Breast epithelium (tissue), 4 donors: ENCODE results near the gene ZIC2. TPM values are rescaled to one million over a fixed set of nuclear protein-coding genes. Genes with fewer than 3 reads are reported as not detected.

Experiments used
- DNase-seq, 2 donors: peaks; one replicate each; pipeline ENCODE4 v3.0.0-alpha.2; 2019; ENCODE audit warnings: low spot score in 2 of 2
- H3K27ac ChIP-seq, 2 donors: fragments of 200-600 bp; sonication (generic) in 1 of 2; one replicate each; pipeline ENCODE4 v1.5.1; 2016 to 2019; ENCODE audit warnings: mild to moderate bottlenecking in 1 of 2
- H3K27me3 ChIP-seq, 2 donors: fragments of 200-600 bp; sonication (generic) in 1 of 2; one replicate each; pipeline versions ENCODE4 v1.5.1 to v1.6.0; 2017 to 2019; ENCODE audit warnings: control low read depth in 1 of 2, mild to moderate bottlenecking in 1 of 2
- H3K36me3 ChIP-seq: fragments of 200-600 bp; one replicate; pipeline ENCODE4 v1.5.1; 2019
- H3K4me1 ChIP-seq, 2 donors: fragments of 200-600 bp; sonication (generic); one replicate each; pipeline ENCODE4 v1.5.1; 2016 to 2019; ENCODE audit warnings: control low read depth in 1 of 2
- H3K4me3 ChIP-seq, 3 donors: fragments of 200-600 bp; sonication (generic); 1 replicate in 2 of 3; 2 replicates in 1 of 3; pipeline ENCODE4 v1.5.1; 2016 to 2019; ENCODE audit warnings: mild to moderate bottlenecking in 3 of 3, moderate library complexity in 2 of 3
- H3K9me3 ChIP-seq, 2 donors: fragments of 200-600 bp; sonication (generic) in 1 of 2; one replicate each; pipeline ENCODE4 v1.5.1; 2016 to 2019; ENCODE audit warnings: control low read depth in 1 of 2
- CTCF ChIP-seq, 3 donors: fragments of 450-650 bp; IDR thresholded peaks; one replicate each; pipeline ENCODE4 v1.5.1; 2016 to 2017; ENCODE audit warnings: antibody characterized with exemption in 3 of 3, mild to moderate bottlenecking in 3 of 3, moderate library complexity in 3 of 3
- POLR2A ChIP-seq: fragments of 450-650 bp; IDR thresholded peaks from one replicate; pipeline ENCODE4 v1.6.1; 2016; ENCODE audit warnings: antibody characterized with exemption, mild to moderate bottlenecking, moderate library complexity
- POLR2AphosphoS5 ChIP-seq, 3 donors: sonication (generic); formaldehyde crosslinking; IDR thresholded peaks; one replicate each; pipeline ENCODE4 v1.6.1; 2017; ENCODE audit warnings: antibody characterized with exemption in 3 of 3
- intact Hi-C: fragments of 100-400 bp; cut with DNase I; formaldehyde crosslinking; loops from one replicate; pipeline ENCODE4 v1.15.1; 2023; ENCODE audit warnings: low total_unique reads
- total RNA-seq, 3 donors: library from RNA; depleted of rRNA; stranded (reverse); fragments of >200 nt; gene quantifications; one replicate each; pipeline ENCODE4 v1.1.0, GENCODE V29; 2016

Gene ZIC2
- total RNA-seq, 3 donors from 2014 or later: 0.15 TPM; not detected in 2

- Histone ChIP-seq H3K36me3 (no peaks in the 10 kb centered on the region), H3K4me3 (peak overlapping the region in 1 of 3 donors; percentile 22), H3K9me3 (no peaks in the 10 kb centered on the region), H3K4me1 (peaks cover 0 to 3% of the 10 kb centered on the region in 2 donors), H3K27ac (no peak overlapping the region), H3K27me3 (peaks cover 18 to 98% of the 10 kb centered on the region in 2 donors)
- TF ChIP-seq CTCF (IDR thresholded peaks at IDR 0.05): no peak
- no peak for TF ChIP-seq POLR2AphosphoS5 (IDR thresholded peaks at IDR 0.05)
- no peak for TF ChIP-seq POLR2A
- no peak for DNase-seq
- intact Hi-C loops: no loop called here
These were observed 3.8 kb downstream of the ZIC2 start for GRCh38 chr13:99985241-99985874.

- no peak for TF ChIP-seq CTCF (IDR thresholded peaks at IDR 0.05)
- no peak for TF ChIP-seq POLR2AphosphoS5 (IDR thresholded peaks at IDR 0.05)
- no peak for TF ChIP-seq POLR2A
- H3K9me3 ChIP-seq: no peaks in the 10 kb centered on the region
- intact Hi-C loops: no loop called here
- no peak overlapping the region for H3K4me3 ChIP-seq
- DNase-seq: no peak
- H3K4me1 ChIP-seq: no peaks in the 10 kb centered on the region
- peaks cover 21 to 98% of the 10 kb centered on the region in 2 donors for H3K27me3 ChIP-seq
- H3K36me3 ChIP-seq: no peaks in the 10 kb centered on the region
- H3K27ac ChIP-seq: no peak overlapping the region
These were observed 4.4 kb downstream of the ZIC2 start for GRCh38 chr13:99985886-99986527.

- TF ChIP-seq POLR2AphosphoS5 (IDR thresholded peaks at IDR 0.05) (no peak), POLR2A (no peak), CTCF (IDR thresholded peaks at IDR 0.05) (no peak)
- no peak overlapping the region for H3K4me3 ChIP-seq
- DNase-seq: no peak
- no peaks in the 10 kb centered on the region for H3K4me1 ChIP-seq
- intact Hi-C loops: no loop called here
- peaks cover 20 to 98% of the 10 kb centered on the region in 2 donors for H3K27me3 ChIP-seq
- no peak overlapping the region for H3K27ac ChIP-seq
- H3K9me3 ChIP-seq: no peaks in the 10 kb centered on the region
- H3K36me3 ChIP-seq: no peaks in the 10 kb centered on the region
These were observed 5.2 kb downstream of the ZIC2 start for GRCh38 chr13:99986741-99987140.

GRCh38 chr13:99987154-99988019 lies 5.8 kb downstream of the ZIC2 start:
- DNase-seq: no peak
- Histone ChIP-seq H3K9me3 (no peaks in the 10 kb centered on the region), H3K27ac (no peak overlapping the region), H3K4me3 (no peak overlapping the region), H3K4me1 (no peaks in the 10 kb centered on the region), H3K27me3 (peaks cover 20 to 98% of the 10 kb centered on the region in 2 donors), H3K36me3 (no peaks in the 10 kb centered on the region)
- TF ChIP-seq CTCF (IDR thresholded peaks at IDR 0.05) (no peak), POLR2A (no peak), POLR2AphosphoS5 (IDR thresholded peaks at IDR 0.05) (no peak)
- intact Hi-C loops: no loop called here
